H9 (cell line): ENCODE measurements around the gene TRABD2B. TPM values are rescaled to one million over a fixed set of nuclear protein-coding genes. Genes with fewer than 3 reads are reported as not detected.

Experiments
- DNase-seq: peaks from one replicate; pipeline ENCODE4 v3.0.0-alpha.2; 2017
- H2AFZ ChIP-seq: one replicate; pipeline ENCODE4 v1.6.1; 2013; ENCODE audit warnings: mild to moderate bottlenecking, low read length, control low read depth, moderate library complexity
- H2AK5ac ChIP-seq: 2 replicates; pipeline ENCODE4 v1.6.1; 2013; ENCODE audit warnings: low read length, control low read depth, mixed read lengths; ENCODE audit not compliant: insufficient read length
- H2BK120ac ChIP-seq: one replicate; pipeline ENCODE4 v1.6.1; 2013; ENCODE audit warnings: low read depth, mild to moderate bottlenecking, low read length, control low read depth, inconsistent platforms; ENCODE audit not compliant: poor library complexity, severe bottlenecking
- H2BK12ac ChIP-seq: 2 replicates; pipeline ENCODE4 v1.6.1; 2013; ENCODE audit warnings: low read length, control low read depth, mixed read lengths, low read depth; ENCODE audit not compliant: insufficient read length
- H2BK15ac ChIP-seq: 2 replicates; pipeline ENCODE4 v1.6.1; 2013; ENCODE audit warnings: low read depth, low read length, control low read depth
- H2BK20ac ChIP-seq: one replicate; pipeline ENCODE4 v1.6.1; 2013; ENCODE audit warnings: low read depth, mild to moderate bottlenecking, low read length, control low read depth, inconsistent platforms; ENCODE audit not compliant: poor library complexity, severe bottlenecking
- H2BK5ac ChIP-seq: 2 replicates; pipeline ENCODE4 v1.6.1; 2013; ENCODE audit warnings: low read length, control low read depth, mixed read lengths; ENCODE audit not compliant: insufficient read length
- H3K14ac ChIP-seq: 2 replicates; pipeline ENCODE4 v1.6.1; 2013; ENCODE audit warnings: low read length, control low read depth; ENCODE audit not compliant: insufficient read depth
- H3K18ac ChIP-seq: 2 replicates; pipeline ENCODE4 v1.6.1; 2013; ENCODE audit warnings: low read depth, mild to moderate bottlenecking, mixed read lengths, low read length, control low read depth; ENCODE audit not compliant: insufficient read length
- H3K23ac ChIP-seq: 2 replicates; pipeline ENCODE4 v1.6.1; 2013; ENCODE audit warnings: low read length, control low read depth, mixed read lengths, low read depth; ENCODE audit not compliant: insufficient read length
- H3K23me2 ChIP-seq: 2 replicates; pipeline ENCODE4 v1.6.1; 2013; ENCODE audit warnings: low read depth, mild to moderate bottlenecking, mixed read lengths, low read length, control low read depth; ENCODE audit not compliant: insufficient read length, poor library complexity, severe bottlenecking
- H3K27ac ChIP-seq: 2 replicates; pipeline ENCODE4 v1.5.1; 2013; ENCODE audit warnings: low read length, control low read depth, mixed read lengths, low read depth; ENCODE audit not compliant: insufficient read length
- H3K27me3 ChIP-seq: 2 replicates; pipeline ENCODE4 v1.6.1; 2013; ENCODE audit warnings: low read length, control low read depth, inconsistent platforms; ENCODE audit not compliant: insufficient read depth
- H3K4ac ChIP-seq: 2 replicates; pipeline ENCODE4 v1.6.1; 2013; ENCODE audit warnings: low read depth, mild to moderate bottlenecking, control low read depth, inconsistent platforms, low read length, moderate library complexity
- H3K4me1 ChIP-seq: 2 replicates; pipeline ENCODE4 v1.6.1; 2013; ENCODE audit warnings: low read length, control low read depth, inconsistent platforms; ENCODE audit not compliant: insufficient read depth
- H3K4me2 ChIP-seq: 2 replicates; pipeline ENCODE4 v1.6.1; 2013; ENCODE audit warnings: low read length, control low read depth, mixed read lengths; ENCODE audit not compliant: insufficient read length, insufficient read depth
- H3K56ac ChIP-seq: 2 replicates; pipeline ENCODE4 v1.6.1; 2013; ENCODE audit warnings: low read depth, mild to moderate bottlenecking, mixed read lengths, low read length, control low read depth; ENCODE audit not compliant: insufficient read length
- H3K79me1 ChIP-seq: 2 replicates; pipeline ENCODE4 v1.6.1; 2013; ENCODE audit warnings: low read depth, mild to moderate bottlenecking, moderate library complexity, low read length, control low read depth, inconsistent platforms; ENCODE audit not compliant: insufficient read depth, poor library complexity, severe bottlenecking
- H3K79me2 ChIP-seq: 2 replicates; pipeline ENCODE4 v1.6.1; 2013; ENCODE audit warnings: low read length, control low read depth, inconsistent platforms; ENCODE audit not compliant: insufficient read depth
- H3K9ac ChIP-seq: 2 replicates; pipeline ENCODE4 v1.6.1; 2013; ENCODE audit warnings: low read length, control low read depth, mixed read lengths; ENCODE audit not compliant: insufficient read length; ENCODE audit errors: extremely low read depth
- H3K9me3 ChIP-seq: one replicate; pipeline ENCODE4 v1.6.1; 2013; ENCODE audit warnings: low read depth, low read length, inconsistent platforms; ENCODE audit not compliant: control insufficient read depth
- H3T11ph ChIP-seq: one replicate; pipeline ENCODE4 v1.6.1; 2013; ENCODE audit warnings: mild to moderate bottlenecking, low read length, control low read depth, inconsistent platforms
- H4K20me1 ChIP-seq: one replicate; pipeline ENCODE4 v1.6.1; 2013; ENCODE audit not compliant: control insufficient read depth, insufficient read length, insufficient read depth
- H4K5ac ChIP-seq: 2 replicates; pipeline ENCODE4 v1.6.1; 2013; ENCODE audit warnings: low read depth, mild to moderate bottlenecking, mixed read lengths, low read length, control low read depth; ENCODE audit not compliant: insufficient read length
- H4K8ac ChIP-seq: replicated peaks from 2 replicates; pipeline ENCODE4 v1.6.1; 2013; ENCODE audit warnings: low read length, control low read depth, mixed read lengths, low read depth; ENCODE audit not compliant: insufficient read length
- H4K91ac ChIP-seq: 2 replicates; pipeline ENCODE4 v1.6.1; 2013; ENCODE audit warnings: low read depth, mild to moderate bottlenecking, moderate library complexity, mixed read lengths, low read length, control low read depth; ENCODE audit not compliant: insufficient read length
- H3K27ac Mint-ChIP-seq, 3 experiments: 2 replicates in 2 of 3; 3 replicates in 1 of 3; pipeline ENCODE4 v1.8.0; 2020 to 2021; ENCODE audit warnings: mixed read lengths in 3 of 3, mild to moderate bottlenecking in 1 of 3, moderate library complexity in 1 of 3
- H3K27me3 Mint-ChIP-seq: 2 replicates; pipeline ENCODE4 v1.8.0; 2021; ENCODE audit warnings: low read depth, mild to moderate bottlenecking, moderate library complexity, mixed read lengths
- H3K36me3 Mint-ChIP-seq, 3 experiments: 2 replicates in 2 of 3; 3 replicates in 1 of 3; pipeline ENCODE4 v1.8.0; 2020 to 2021; ENCODE audit warnings: low read depth in 3 of 3, mixed read lengths in 3 of 3; ENCODE audit not compliant: insufficient read depth in 1 of 3
- H3K4me1 Mint-ChIP-seq, 2 experiments: 2 replicates each; pipeline ENCODE4 v1.8.0; 2020; ENCODE audit warnings: mixed read lengths in 2 of 2
- H3K4me3 Mint-ChIP-seq, 2 experiments: 2 replicates in 1 of 2; 3 replicates in 1 of 2; pipeline ENCODE4 v1.8.0; 2020 to 2021; ENCODE audit warnings: mild to moderate bottlenecking in 2 of 2, mixed read lengths in 2 of 2, moderate library complexity in 1 of 2
- H3K9me3 Mint-ChIP-seq, 2 experiments: 2 replicates in 1 of 2; 3 replicates in 1 of 2; pipeline ENCODE4 v1.8.0; 2020; ENCODE audit warnings: mild to moderate bottlenecking in 2 of 2, mixed read lengths in 2 of 2, moderate library complexity in 1 of 2
- WGBS: extraction: QIAGEN DNeasy Blood & Tissue Kit; methylation state at CpG from one replicate; pipeline ENCODE4 v1.1.7; 2013; ENCODE audit warnings: missing lambda C conversion rate, low lambda C conversion rate, mixed read lengths; ENCODE audit not compliant: insufficient read length; ENCODE audit errors: extremely low coverage; 5-methylcytosine and 5-hydroxymethylcytosine counted together
- total RNA-seq: library from RNA; stranded (reverse); gene quantifications from 2 replicates; pipeline ENCODE4 v1.2.1, GENCODE V29; 2021
- TF ChIP-seq, protein P1 (sequence below): fragments of 200-600 bp; sonication (generic); conservative IDR thresholded peaks from 3 replicates; pipeline ENCODE4 v1.8.0; 2021; ENCODE audit warnings: antibody characterized with exemption, mild to moderate bottlenecking

The TRABD2B gene
- total RNA-seq, 1 experiment from 2014 or later, result 2.3 TPM

DNA sequence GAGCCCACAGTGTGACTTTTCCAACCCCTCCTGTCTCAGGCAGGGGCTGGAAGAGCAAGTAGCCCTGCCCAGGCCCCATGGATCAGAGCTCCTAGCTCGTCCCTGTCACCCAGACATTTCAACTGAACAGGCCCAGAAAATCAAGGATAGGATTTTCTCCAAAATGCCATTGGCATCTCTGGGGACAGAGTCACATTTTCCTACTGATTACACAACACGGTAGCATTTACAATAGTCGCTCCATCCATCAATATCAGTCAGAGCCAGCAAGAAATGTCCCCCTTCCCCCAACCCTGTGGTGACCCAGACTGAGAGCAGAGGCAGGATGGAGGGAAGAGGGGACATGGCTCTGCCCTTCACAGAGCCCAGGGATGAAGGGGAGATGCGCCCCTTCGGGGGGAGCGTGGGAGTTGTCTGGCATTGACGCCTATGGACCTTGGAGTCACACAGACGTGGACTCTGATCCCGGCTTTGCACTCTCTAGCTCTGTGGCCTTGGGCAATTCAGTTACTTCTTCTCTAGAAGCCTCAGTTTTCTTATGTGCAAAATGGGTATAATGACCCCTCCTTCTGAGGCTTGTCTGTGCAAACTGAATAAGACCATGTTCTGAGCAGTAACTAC is 283.7 kb downstream of the TRABD2B start:
- H3K18ac ChIP-seq, result no peak overlapping the region
- no peak overlapping the region for H2BK20ac ChIP-seq
- H3K56ac ChIP-seq, result no peak overlapping the region
- no peak overlapping the region for H4K91ac ChIP-seq
- H4K5ac ChIP-seq, result no peak overlapping the region
- H3K79me1 ChIP-seq, result no peaks in the 10 kb centered on the region
- H2BK15ac ChIP-seq, result no peak overlapping the region
- H4K20me1 ChIP-seq, result no peaks in the 10 kb centered on the region
- no peaks in the 10 kb centered on the region for H3K9me3 ChIP-seq
- H2AK5ac ChIP-seq, result no peak overlapping the region
- no CpG with 5 or more reads among the region's 9 CpGs for WGBS
- H2AFZ ChIP-seq, result no peak overlapping the region
- Mint-ChIP-seq H3K27ac (no peak overlapping the region; a peak in 1 of 7 replicates), H3K36me3 (no peaks in the 10 kb centered on the region; a peak in 1 of 7 replicates), H3K9me3 (no peaks in the 10 kb centered on the region), H3K4me3 (no peak overlapping the region), H3K4me1 (peaks cover 21 to 38% of the 10 kb centered on the region in 2 experiments), H3K27me3 (peaks cover 100% of the 10 kb centered on the region)
- no peak for DNase-seq
- H3K14ac ChIP-seq, result no peak overlapping the region
- peaks cover 17% of the 10 kb centered on the region for H3K23me2 ChIP-seq
- no peak overlapping the region for H3T11ph ChIP-seq
- no peak overlapping the region for H2BK12ac ChIP-seq
- no peak overlapping the region for H2BK5ac ChIP-seq
- no peak overlapping the region for H3K4me2 ChIP-seq
- H4K8ac ChIP-seq, result no peak overlapping the region
- H3K4me1 ChIP-seq, result no peaks in the 10 kb centered on the region
- H3K4ac ChIP-seq, result no peak overlapping the region
- no peak overlapping the region for H2BK120ac ChIP-seq
- no peak overlapping the region for H3K23ac ChIP-seq
- H3K79me2 ChIP-seq, result no peaks in the 10 kb centered on the region
- no peak overlapping the region for H3K9ac ChIP-seq
- peaks cover 35% of the 10 kb centered on the region for H3K27me3 ChIP-seq
- TF ChIP-seq, protein P1, sequence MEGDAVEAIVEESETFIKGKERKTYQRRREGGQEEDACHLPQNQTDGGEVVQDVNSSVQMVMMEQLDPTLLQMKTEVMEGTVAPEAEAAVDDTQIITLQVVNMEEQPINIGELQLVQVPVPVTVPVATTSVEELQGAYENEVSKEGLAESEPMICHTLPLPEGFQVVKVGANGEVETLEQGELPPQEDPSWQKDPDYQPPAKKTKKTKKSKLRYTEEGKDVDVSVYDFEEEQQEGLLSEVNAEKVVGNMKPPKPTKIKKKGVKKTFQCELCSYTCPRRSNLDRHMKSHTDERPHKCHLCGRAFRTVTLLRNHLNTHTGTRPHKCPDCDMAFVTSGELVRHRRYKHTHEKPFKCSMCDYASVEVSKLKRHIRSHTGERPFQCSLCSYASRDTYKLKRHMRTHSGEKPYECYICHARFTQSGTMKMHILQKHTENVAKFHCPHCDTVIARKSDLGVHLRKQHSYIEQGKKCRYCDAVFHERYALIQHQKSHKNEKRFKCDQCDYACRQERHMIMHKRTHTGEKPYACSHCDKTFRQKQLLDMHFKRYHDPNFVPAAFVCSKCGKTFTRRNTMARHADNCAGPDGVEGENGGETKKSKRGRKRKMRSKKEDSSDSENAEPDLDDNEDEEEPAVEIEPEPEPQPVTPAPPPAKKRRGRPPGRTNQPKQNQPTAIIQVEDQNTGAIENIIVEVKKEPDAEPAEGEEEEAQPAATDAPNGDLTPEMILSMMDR, result no peak
- H3K27ac ChIP-seq, result no peak overlapping the region
